Kidney glomerular epithelial cell (primary cell): ENCODE measurements around the gene TMPRSS13.
"Not testable (repeated sequence)": the region's sequence is repeated elsewhere in the genome, so short reads cannot be mapped to it uniquely, and the experiment has no call there.

ENCODE experiments used
- DNase-seq: peaks from one replicate; lab custom pipeline; 2025; lab: John Stamatoyannopoulos, UW

The TMPRSS13 gene

GRCh38 chr11:117872420-117872961, 56.7 kb downstream of the TMPRSS13 start:
- no peak for DNase-seq

- no peak for DNase-seq
Measured at GRCh38 chr11:117871784-117872183, 57.4 kb downstream of the TMPRSS13 start.

- DNase-seq, result no peak
Measured at GRCh38 chr11:117871160-117871559, 58.0 kb downstream of the TMPRSS13 start.

DNA sequence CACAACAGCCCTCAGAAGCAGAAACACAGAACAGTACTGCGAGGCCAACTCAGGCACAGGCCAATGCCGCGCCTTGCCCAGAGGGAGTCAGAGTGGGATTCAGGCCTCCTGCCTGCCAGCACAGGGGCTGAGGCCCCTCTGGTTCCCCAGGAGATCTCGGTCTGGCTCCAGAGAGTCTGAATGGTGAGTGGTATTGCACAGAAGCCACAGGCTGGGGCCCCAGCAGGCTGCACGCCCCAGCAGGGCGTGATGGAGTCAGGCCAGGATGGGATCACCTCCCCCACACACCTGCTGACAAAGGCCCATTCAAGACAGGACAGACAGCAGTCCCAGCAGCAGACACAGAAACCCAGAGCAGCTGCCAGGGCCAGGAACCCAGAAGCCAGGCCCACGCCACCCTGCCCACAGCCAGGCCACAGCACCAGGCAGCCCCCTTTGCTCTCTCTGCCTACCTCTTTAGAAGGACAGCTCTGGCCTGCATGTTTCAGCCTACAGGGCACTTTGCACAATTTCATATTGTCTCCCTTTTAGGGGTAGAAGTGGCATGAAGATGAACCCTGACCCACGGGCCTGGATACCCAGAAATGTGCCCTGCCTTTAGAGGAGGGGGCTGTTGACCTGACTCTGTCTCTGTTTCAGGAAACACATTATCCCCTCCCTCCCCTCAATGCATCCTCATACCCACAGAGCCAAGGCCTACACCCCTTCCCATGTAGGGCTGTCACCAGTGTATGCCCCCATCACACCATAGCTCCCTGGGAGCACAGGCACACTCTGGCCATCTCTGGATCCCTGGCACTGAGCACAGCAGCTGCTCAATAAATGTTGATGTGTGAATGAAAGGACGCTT, 58.9 kb downstream of the TMPRSS13 start:
- DNase-seq, result no peak

GRCh38 chr11:117869604-117870003, 59.6 kb downstream of the TMPRSS13 start:
- no peak for DNase-seq

- DNase-seq, result no peak
Measured at GRCh38 chr11:117868815-117869561, 60.2 kb downstream of the TMPRSS13 start.

- no peak for DNase-seq
Measured at GRCh38 chr11:117868088-117868487, 61.1 kb downstream of the TMPRSS13 start.

DNA sequence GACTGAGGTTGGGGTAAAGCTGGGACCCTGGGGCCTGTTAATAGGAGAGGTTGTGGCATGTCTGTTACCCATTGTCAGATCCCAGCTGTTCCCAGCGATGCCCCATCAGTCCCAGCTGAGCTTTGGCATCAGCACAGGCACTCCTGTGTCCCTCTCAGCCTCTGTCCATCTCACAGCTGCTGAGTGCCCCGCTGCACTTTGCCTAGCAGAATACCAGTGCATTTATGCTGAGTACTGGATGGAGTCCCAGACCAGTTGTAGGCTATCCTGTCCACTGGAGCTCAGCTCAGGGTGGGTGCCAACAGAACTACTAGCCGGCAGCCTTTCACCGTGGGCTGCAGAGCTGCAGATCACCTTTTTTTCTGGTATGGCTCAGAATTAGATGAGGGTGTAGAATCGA, 62.7 kb downstream of the TMPRSS13 start:
- no peak for DNase-seq

- DNase-seq, result not testable (repeated sequence)
Measured at GRCh38 chr11:117865546-117865945, 63.7 kb downstream of the TMPRSS13 start.

- no peak for DNase-seq
Measured at GRCh38 chr11:117863383-117863782, 65.8 kb downstream of the TMPRSS13 start.

GRCh38 chr11:117862753-117863152, 66.4 kb downstream of the TMPRSS13 start:
- no peak for DNase-seq

DNA sequence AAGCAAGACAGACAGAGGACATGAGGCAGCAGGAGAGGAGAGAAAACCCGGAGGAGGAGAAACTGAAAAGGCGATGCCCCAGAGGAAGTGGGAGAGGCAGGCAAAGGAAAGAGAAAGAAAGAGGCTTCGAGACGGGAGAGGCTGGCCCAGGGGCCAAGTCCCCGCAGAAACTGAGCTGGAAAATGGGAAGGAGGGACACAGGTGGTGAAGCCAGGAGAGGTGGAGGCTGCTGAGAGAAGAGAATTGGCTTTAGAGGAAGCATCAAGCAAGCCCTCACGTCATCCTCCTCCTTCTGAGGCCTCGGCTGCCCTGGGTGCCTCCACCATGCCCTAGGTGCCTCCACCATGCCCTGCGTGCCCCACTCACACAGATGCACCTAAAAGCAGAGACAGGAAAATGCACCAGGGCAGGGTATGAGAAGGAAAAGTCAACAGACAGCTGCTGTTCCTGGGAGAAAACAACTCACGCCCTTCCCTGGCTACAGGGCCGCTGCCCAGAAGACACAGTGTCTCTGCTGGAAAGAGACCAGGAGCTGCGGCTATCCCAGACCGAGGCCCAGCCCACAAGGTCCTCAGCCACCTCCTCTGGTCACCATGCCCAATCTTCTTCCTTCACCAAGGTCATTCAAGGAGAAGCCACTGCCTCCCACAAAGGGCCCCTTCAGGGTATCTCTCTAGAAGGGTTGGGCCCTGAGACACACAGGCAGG, 67.0 kb downstream of the TMPRSS13 start:
- no peak for DNase-seq

DNA sequence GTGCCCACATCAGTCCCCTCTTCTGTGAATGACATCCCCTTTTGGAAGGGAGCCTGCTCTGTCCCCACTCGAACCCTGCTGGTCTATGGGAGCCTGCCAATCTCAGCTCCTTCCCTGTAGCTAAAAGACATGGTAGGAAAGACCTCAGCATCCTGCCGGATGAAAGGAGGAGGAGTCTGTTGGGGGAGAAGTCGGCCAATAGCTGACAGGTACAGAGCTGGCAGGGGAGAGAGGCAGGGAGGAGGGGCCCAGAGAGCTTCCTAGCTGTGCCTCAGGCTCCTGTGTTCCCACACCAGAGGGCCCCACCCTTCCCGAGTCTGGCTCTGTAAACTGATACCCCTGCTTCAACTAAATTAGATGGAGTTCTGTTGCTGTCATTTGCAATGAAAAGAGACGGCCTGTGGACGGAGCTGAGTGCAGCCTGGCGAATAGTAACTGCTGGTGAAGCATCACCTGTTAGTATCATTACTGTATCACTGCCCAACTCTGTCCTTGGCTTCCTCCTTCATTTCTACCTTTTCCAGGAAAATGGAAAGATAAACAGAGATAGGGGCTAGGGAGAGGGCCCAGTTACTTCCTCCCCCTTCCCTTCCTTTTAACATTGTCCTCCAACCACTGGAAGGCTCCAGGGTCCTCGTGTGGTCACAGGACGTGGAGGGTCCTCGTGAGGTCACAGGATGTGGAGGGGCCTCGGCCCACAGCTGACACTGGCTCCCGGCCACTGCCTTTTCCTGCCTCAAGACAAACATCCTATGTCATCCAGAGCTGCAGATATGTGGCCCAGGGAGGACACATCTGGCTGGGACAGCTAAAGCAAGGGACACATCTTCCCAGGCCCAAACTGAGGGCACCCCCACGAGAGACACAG, 67.8 kb downstream of the TMPRSS13 start:
- DNase-seq, result no peak

DNA sequence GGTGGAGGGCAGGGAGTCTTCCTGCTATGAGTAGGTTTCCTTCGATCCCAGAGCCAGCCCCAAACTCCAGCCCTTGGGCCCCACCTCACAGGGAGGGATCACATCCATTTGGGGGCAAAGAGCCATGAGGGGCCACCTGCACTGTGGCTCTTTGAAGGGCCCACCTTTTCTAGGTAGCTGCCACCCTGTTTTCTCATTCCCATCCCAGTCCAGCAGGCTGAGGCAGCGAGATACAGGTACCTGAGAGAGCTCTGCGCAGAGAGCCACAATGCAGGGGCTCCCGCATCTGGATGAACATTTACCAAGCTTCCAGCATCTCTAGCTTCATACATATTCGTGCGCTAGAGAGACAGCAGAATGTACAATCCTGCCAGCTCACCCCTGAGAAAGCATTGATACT, 69.1 kb downstream of the TMPRSS13 start:
- DNase-seq, result no peak

- no peak for DNase-seq
Measured at GRCh38 chr11:117859488-117860112, 69.6 kb downstream of the TMPRSS13 start.

DNA sequence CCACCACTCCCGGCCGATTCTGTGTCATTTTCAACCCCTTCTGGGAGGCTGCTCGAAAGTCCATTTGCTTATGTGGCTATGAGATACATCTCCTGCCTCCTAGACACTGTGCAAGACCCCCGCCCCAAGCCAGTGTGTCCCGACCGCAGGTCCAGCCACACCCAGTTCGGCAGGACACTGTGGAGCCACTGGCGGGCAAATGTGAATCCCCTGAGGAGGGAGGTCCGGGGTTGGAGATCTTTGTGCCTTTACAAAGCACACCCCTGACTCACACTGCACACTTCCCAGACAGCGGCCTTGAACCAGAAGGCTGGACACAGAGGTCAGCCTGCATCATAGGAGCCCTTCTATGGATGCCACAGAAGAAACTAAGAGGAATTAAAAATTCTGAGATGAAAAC, 70.1 kb downstream of the TMPRSS13 start:
- DNase-seq, result no peak

DNA sequence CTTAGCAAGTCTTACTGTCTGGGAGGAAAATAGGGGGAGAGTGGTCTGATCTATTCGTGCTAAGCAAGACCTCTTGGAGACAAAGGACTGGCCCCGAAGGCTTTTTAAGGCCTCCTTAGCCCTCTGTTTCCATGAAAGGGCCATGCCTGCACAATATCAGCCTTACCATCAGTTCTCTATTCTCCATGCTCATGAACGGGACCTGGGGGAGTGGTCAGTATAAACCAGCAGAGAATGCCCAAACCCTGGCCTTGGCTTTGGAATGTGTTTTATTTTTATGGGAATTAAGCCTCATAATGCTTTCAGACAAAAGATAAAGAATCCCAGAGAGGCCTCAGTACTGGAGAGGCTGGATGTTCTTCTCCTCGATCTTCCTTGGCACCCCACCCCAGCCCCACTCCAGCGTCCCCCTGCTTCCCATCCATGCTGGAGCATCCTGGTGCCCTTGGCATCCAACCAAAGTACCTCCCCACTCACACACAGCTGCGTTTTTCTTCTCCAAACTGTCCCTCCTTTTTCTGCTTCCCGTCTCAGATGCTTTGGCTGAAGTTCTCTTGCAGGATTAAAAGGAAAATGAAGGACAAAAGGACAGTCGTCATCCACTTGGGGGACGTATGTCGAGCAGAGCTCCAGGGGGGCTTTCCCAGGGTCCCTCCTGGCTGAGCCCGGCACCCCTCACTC, 71.3 kb downstream of the TMPRSS13 start:
- DNase-seq, result no peak

DNA sequence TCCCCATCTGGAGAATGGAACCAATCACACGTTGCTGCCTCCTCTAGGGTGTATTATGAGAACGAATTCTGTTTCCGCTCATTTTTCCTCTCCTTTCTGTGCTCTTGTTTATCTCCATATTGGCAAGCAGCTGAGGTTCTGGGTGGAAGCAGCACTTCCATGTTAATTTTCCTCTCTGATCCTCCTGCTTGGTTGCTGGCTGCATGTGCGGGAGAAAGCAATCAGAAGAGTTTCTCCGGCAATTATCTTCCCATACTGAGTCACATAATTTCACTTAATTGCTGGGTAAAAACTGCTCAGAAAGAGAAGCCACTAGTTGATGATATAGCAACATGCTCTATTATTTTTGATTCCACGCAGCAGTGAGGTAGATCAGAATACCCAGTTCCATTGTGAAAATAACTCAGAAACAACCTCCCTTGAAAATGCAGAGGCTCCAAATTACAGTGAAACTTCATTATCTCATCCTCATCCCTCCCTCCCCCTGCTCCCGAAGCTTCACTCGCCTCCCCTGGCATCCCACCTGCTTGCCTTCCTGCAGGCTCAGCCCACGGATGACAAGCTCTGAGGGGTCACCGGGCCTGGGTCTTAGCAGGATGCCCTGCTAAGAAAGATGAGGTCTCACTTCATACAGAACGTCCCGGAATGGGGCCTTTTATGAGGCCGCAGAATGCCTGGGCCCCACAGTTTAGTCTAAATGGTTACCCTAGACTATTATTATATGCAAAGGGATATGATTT, 73.1 kb downstream of the TMPRSS13 start:
- no peak for DNase-seq

GRCh38 chr11:117855186-117855845, 73.9 kb downstream of the TMPRSS13 start:
- no peak for DNase-seq
